ENCODE measurements around the gene DCAF15. TPM values are rescaled to one million over a fixed set of nuclear protein-coding genes. Genes with fewer than 3 reads are reported as not detected.
A peak's percentile ranks its signal among the peaks of the same experiment; 100 is the strongest.

DCAF15 gene
- total RNA-seq, 1 donor from 2014 or later = 6.3 TPM

DNA sequence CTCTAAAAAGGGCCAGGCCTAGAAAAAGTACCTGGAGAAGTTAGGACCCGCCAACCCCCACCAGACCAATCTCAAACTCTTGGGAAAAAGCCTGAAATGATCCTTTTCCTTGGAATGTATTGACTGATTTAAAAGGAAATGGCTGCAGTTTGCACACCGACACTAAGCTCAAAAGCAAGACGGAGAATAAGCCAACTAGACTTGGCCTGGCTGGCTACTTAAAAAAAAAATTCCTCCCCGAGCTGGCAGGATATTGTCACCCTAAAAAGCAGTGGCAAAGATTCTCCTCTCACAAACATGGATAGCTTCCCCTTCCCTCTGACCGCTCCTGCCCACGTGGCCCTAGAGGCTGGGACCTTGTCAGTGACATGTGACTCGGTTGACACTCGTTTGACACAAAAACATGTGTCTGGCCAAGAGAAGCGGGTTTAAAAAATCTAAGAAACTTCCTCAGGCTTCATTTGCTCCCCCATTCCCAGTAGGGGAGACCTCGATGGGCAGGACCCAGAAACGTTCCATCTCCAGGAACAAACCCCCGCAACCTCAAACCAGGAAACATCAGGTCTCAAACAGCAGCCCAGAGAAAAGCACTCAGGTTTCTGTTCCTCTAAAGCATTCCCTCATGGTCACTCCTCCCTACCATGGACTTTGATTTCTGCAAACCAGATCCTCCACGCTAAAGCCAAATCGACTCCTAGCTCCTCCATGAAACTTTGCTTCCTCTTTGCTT lies 52.5 kb downstream of the DCAF15 start:
- Histone ChIP-seq H3K27me3 (ENCODE audit: control insufficient read depth, insufficient read depth, low read length) (no peaks in the 10 kb centered on the region), H3K4me3 (ENCODE audit: low read depth, low read length) (no peak overlapping the region), H3K36me3 (ENCODE audit: control insufficient read depth, insufficient read depth, low read length) (no peaks in the 10 kb centered on the region)
- TF ChIP-seq, protein P1, sequence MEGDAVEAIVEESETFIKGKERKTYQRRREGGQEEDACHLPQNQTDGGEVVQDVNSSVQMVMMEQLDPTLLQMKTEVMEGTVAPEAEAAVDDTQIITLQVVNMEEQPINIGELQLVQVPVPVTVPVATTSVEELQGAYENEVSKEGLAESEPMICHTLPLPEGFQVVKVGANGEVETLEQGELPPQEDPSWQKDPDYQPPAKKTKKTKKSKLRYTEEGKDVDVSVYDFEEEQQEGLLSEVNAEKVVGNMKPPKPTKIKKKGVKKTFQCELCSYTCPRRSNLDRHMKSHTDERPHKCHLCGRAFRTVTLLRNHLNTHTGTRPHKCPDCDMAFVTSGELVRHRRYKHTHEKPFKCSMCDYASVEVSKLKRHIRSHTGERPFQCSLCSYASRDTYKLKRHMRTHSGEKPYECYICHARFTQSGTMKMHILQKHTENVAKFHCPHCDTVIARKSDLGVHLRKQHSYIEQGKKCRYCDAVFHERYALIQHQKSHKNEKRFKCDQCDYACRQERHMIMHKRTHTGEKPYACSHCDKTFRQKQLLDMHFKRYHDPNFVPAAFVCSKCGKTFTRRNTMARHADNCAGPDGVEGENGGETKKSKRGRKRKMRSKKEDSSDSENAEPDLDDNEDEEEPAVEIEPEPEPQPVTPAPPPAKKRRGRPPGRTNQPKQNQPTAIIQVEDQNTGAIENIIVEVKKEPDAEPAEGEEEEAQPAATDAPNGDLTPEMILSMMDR (IDR thresholded peaks at IDR 0.05; ENCODE audit: insufficient read depth, low read length, severe bottlenecking) = no peak
- no peak for DNase-seq (ENCODE audit: low read depth)
- no peak for FAIRE-seq

DNA sequence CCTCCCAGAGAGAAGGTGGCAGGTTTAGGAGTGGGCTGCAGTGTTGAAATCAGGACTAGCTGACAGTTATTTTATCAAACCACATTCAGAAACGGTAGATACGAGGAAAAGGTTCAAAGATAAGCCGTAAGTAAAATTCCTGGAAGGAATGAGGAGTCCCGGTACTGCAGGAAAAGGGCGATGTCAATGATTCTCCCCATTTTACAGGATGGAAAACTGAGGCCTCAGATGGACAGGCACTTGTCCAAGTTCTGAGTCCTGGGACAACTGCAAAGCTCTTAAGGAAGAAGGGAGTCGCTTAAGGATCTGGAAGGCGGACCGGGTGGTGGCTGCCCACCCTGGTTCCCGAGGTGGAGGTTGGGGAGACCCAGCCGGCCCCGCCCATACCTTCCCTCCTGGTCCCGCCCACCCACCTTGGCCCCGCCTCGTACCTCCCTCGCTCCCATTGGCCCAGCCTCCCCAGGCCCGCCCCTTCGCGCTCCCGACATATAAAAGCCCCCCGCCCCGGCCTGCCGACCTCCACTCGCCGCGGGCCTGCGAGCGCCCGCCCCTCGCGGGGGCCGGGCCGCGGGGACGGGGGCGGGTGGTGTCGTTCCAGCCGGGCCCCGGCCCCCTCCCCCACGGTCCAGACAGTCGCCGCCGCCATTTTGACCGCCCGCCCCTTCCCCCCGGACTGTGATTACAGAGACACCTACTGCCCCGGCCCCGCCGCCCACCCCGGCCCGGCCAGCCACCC lies 53.2 kb downstream of the DCAF15 start:
- Histone ChIP-seq H3K4me3 (ENCODE audit: low read depth, low read length) (peak overlapping the region; percentile 70), H3K27me3 (ENCODE audit: control insufficient read depth, insufficient read depth, low read length) (no peaks in the 10 kb centered on the region), H3K36me3 (ENCODE audit: control insufficient read depth, insufficient read depth, low read length) (no peaks in the 10 kb centered on the region)
- FAIRE-seq (no peak), DNase-seq (ENCODE audit: low read depth) (peak; percentile 50)
- TF ChIP-seq, protein P1 (IDR thresholded peaks at IDR 0.05; ENCODE audit: insufficient read depth, low read length, severe bottlenecking) = no peak

DNA sequence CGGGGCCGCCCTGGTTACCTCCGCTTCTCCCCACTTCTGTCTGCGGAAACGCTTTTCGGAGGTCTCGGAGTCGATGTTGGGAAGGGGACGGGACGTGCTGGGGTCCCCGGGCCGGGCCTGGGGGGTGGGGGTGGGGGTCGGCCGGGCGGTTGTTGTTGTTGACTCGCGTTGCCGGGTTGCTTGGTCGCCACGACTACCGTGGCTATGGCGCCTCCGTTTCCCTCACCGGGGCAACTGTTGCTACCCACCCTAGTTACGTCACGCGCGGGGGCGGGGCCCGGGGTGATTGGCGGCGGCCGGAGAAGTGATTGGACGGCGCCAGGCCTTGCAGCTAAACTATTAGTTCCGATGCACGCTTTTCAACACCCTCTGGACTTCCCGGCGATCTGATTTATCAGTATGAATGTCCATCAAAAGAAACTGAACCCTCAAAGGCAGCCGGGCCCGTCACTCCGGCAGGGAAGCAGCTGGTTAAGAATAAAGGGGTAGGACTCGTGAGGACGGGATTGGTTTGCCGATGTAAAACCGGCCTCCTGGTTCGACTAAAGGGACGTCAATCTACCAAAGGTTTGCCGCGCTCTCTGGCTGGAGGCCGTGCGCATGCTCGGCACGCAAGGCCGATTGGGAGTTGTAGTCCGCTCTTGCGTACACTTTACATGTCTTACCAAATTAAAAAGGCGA lies 53.9 kb downstream of the DCAF15 start, which contains the start of gene RFX1:
RFX1 (minus strand) TSS at position 236 of the 681 bp plus-strand sequence. CDS start 12,477 bp downstream, outside the sequence.
- Histone ChIP-seq H3K27me3 (ENCODE audit: control insufficient read depth, insufficient read depth, low read length) (no peaks in the 10 kb centered on the region), H3K4me3 (ENCODE audit: low read depth, low read length) (peak within 1 kb of the TSS; percentile 70), H3K36me3 (ENCODE audit: control insufficient read depth, insufficient read depth, low read length) (no peaks in the 10 kb centered on the region)
- TF ChIP-seq, protein P1 (IDR thresholded peaks at IDR 0.05; ENCODE audit: insufficient read depth, low read length, severe bottlenecking) = no peak
- FAIRE-seq (peak; percentile 86), DNase-seq (ENCODE audit: low read depth) (peak; percentile 99)

DNA sequence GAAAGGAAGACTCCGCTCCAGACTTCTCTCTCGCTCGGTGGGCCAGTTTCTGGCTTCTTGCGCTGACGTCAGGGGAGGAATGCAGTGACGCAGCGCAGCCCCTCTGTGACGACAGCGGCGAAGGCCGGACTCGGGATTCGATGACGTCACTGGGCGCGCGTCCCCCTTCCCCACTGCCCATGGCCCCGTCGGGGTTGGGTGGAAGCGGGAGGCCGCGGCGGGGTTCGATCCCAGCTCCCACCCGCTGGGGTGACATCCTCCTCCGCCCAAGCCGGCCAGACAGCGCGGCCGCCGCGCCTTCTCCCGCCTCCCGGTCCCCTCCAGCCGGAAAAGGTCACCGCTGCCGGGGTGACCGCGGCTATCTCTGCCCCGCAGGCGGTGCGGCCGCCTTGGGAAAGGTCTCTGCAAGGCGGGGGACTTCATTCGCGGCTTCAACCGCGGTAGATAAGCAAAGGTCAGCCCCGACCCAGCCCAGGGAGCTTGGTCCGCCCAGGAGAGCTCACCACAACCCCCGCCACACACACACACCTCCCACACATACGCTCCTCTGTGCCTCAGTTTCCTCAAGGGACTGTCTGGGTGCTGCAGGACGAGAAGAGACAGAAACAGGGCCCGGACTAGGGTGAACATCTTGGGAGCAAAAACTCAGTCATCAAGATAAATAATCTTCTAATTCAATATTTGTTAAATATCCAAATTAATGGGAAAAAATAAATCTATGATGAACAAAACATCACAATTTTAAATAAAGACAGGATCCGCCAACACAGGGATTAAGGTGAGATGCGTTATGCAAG lies 54.7 kb downstream of the DCAF15 start:
- FAIRE-seq (no peak), DNase-seq (ENCODE audit: low read depth) (no peak)
- no peaks in the 10 kb centered on the region for H3K36me3 ChIP-seq (ENCODE audit: control insufficient read depth, insufficient read depth, low read length)
- H3K27me3 ChIP-seq (ENCODE audit: control insufficient read depth, insufficient read depth, low read length) = no peaks in the 10 kb centered on the region
- TF ChIP-seq, protein P1 (IDR thresholded peaks at IDR 0.05; ENCODE audit: insufficient read depth, low read length, severe bottlenecking) = no peak
- H3K4me3 ChIP-seq (ENCODE audit: low read depth, low read length) = peak overlapping the region; percentile 70

Other genes starting within 250 kb of the DCAF15 start
- 16.6 and 27.9 TPM in 2 replicates for gene MRI1, start 188.0 kb upstream of the DCAF15 start, total RNA-seq
- 45.8 and 55.5 TPM in 2 replicates for gene C19orf53, start 178.1 kb upstream of the DCAF15 start, total RNA-seq
- 3.2 and 5.1 TPM in 2 replicates for gene ZSWIM4, start 157.1 kb upstream of the DCAF15 start, total RNA-seq
- 0.53 TPM in 1 of 2 replicates, not detected in the other for gene NANOS3, start 75.4 kb upstream of the DCAF15 start, total RNA-seq
- 0.26 and 0.77 TPM in 2 replicates for gene BRME1, start 46.4 kb upstream of the DCAF15 start, total RNA-seq
- gene CC2D1A, start 46.3 kb upstream of the DCAF15 start, total RNA-seq = 6.8 and 11.3 TPM in 2 replicates
- gene PODNL1, start 14.1 kb upstream of the DCAF15 start, total RNA-seq = 0.38 TPM in 1 of 2 replicates, not detected in the other
- gene RFX1, start 53.8 kb downstream of the DCAF15 start, total RNA-seq = 0.79 and 2.2 TPM in 2 replicates
- gene RLN3, start 75.6 kb downstream of the DCAF15 start, total RNA-seq = not detected in 2 replicates
- gene IL27RA, start 79.3 kb downstream of the DCAF15 start, total RNA-seq = 0.26 TPM in 2 replicates
- not detected in 2 replicates for gene PALM3, start 109.6 kb downstream of the DCAF15 start, total RNA-seq
- 0.26 and 1.4 TPM in 2 replicates for gene MISP3, start 120.3 kb downstream of the DCAF15 start, total RNA-seq
- gene C19orf67, start 133.3 kb downstream of the DCAF15 start, total RNA-seq = not detected in 2 replicates
- gene SAMD1, start 138.2 kb downstream of the DCAF15 start, total RNA-seq = 14.7 and 16.8 TPM in 2 replicates
- gene PRKACA, start 165.3 kb downstream of the DCAF15 start, total RNA-seq = 13.7 and 13.8 TPM in 2 replicates
- 0.26 and 0.53 TPM in 2 replicates for gene ASF1B, start 184.1 kb downstream of the DCAF15 start, total RNA-seq